HFF-Myc (cell line): Measurements from ENCODE around the gene PPM1M.
A peak's percentile ranks its signal among the peaks of the same experiment; 100 is the strongest.

Source experiments
- DNase-seq: peaks from one replicate; pipeline ENCODE4 v3.0.0-alpha.2; 2011; ENCODE audit warnings: low read depth; ENCODE audit errors: extremely low read depth
- H3K4me3 ChIP-seq: replicated peaks from 2 replicates; pipeline ENCODE4 v1.5.1; 2011; ENCODE audit warnings: low read depth, mild to moderate bottlenecking, control low read depth, low read length
- TF ChIP-seq, protein P1 (sequence below): IDR thresholded peaks from 2 replicates; pipeline ENCODE4 v1.5.1; 2012; ENCODE audit warnings: mild to moderate bottlenecking, low read depth, low read length, control low read depth; ENCODE audit errors: missing control alignments

The PPM1M gene

GRCh38 chr3:52236424-52236886, 9.1 kb upstream of the PPM1M start:
- no peak for DNase-seq
- H3K4me3 ChIP-seq, result no peak overlapping the region
- TF ChIP-seq, protein P1, sequence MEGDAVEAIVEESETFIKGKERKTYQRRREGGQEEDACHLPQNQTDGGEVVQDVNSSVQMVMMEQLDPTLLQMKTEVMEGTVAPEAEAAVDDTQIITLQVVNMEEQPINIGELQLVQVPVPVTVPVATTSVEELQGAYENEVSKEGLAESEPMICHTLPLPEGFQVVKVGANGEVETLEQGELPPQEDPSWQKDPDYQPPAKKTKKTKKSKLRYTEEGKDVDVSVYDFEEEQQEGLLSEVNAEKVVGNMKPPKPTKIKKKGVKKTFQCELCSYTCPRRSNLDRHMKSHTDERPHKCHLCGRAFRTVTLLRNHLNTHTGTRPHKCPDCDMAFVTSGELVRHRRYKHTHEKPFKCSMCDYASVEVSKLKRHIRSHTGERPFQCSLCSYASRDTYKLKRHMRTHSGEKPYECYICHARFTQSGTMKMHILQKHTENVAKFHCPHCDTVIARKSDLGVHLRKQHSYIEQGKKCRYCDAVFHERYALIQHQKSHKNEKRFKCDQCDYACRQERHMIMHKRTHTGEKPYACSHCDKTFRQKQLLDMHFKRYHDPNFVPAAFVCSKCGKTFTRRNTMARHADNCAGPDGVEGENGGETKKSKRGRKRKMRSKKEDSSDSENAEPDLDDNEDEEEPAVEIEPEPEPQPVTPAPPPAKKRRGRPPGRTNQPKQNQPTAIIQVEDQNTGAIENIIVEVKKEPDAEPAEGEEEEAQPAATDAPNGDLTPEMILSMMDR, result no peak

DNA sequence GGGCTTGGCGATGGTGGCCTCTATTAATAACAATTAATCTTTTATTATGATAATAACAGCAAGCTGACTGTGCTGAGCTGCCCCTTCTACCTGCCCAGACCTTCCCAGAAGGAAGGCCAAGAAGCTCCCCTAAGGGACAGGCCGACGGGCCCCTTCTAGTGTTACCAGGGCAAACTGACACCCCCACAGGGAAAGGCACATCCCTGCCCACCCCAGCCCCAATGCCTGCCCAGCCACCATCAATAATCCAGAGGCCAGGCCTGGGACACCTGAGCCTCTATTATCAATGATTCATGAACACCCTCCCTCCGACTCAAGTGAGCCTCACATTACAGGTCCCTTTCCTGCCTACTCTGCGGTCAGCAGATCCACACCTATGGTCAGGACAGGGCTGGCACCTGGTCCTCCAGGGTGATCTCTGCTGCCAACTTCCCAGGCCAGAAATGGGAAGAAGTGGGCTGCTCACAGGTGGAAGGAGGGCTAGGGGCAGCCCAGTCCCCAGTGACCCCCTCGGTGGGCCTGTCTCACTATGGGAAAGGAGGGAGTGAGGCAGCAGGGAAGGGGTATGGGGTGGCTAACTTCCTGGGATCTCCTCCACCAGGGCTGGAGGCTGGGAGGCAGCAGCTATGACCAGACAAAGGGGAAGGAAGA, 8.4 kb upstream of the PPM1M start:
- TF ChIP-seq, protein P1, result no peak
- DNase-seq, result no peak
- H3K4me3 ChIP-seq, result peak overlapping the region; percentile 66

DNA sequence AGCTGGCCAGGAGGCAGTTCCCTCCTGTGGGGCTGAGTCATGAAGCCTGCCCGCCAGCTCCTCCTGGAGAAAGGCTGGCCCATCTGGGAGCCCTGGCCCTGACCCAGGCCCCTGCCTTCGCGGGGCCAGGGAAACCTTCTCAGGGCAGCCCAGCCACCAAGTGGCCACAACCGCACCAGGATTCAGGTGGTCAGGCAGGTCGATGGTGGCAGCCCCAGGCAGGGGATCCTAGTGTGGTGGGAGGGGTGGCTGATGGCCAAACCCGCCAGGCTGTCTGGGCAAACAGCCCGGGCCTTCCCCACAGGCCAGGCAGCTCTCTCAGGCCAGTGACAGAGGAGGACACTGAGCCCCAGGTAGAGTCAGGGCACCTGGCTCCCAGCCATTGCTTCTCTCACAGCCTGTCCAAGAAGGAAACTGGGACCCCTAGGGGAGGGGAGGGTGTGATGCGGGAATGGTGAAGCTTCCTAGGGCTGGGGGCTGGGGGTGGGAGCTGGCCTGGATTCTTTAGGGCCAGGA, 7.8 kb upstream of the PPM1M start:
- DNase-seq, result peak; percentile 67
- peak overlapping the region; percentile 66 for H3K4me3 ChIP-seq
- TF ChIP-seq, protein P1, result no peak

- TF ChIP-seq, protein P1, result no peak
- no peak for DNase-seq
- peak overlapping the region; percentile 66 for H3K4me3 ChIP-seq
Measured at GRCh38 chr3:52238193-52238760, 7.3 kb upstream of the PPM1M start.

DNA sequence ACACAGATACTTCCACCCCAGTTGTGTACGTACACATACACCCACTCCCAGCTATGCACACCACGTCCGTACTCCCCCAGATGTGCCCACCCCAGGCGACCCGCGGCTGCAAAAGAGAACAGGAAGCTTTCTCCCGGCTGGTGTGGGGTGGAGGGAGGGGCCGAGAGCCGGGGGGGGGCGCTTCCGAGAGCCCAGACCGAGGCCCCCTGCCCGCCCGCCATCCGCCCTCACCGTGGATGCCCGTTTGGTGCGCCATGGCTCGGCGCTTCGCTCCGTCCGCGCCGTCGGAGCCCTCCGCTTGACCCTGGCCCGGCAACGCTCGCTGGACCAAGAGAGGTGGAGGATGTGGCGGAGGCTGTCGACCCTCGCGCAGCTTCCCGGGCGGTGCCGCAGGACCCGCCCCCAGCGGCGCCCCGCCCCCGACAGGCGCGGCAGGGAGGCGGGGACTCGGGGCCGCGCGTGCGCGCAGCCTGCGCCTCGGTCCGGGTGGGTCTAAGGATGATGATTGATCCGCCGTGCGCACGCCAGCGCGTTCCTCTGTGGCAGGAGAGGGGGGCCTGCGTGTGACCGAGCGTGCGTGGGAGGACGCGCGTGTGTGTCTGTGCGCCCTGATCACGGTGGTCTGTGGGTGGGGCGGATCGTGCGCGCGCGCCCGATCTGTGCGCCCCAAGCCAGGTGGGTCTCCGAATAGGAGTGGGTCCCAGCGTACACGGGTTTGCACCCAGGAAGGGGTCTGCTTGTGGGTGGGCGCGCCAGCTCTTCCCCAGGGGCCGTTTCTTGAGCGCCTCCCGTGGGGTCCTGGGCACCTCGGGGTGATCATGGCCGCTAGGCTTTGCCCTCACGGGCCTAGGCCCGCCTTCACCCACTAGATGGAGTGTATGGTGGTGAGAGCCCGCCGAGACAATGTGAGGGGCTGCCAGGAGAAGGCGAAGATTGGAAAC, 6.5 kb upstream of the PPM1M start, which contains the start of gene TWF2:
TWF2 (minus strand) TSS at position 398 of the 941 bp plus-strand sequence; CDS start at position 256, 142 bp downstream.
- DNase-seq, result no peak
- peak within 1 kb of the TSS; percentile 66 for H3K4me3 ChIP-seq
- TF ChIP-seq, protein P1, result peak; percentile 26

DNA sequence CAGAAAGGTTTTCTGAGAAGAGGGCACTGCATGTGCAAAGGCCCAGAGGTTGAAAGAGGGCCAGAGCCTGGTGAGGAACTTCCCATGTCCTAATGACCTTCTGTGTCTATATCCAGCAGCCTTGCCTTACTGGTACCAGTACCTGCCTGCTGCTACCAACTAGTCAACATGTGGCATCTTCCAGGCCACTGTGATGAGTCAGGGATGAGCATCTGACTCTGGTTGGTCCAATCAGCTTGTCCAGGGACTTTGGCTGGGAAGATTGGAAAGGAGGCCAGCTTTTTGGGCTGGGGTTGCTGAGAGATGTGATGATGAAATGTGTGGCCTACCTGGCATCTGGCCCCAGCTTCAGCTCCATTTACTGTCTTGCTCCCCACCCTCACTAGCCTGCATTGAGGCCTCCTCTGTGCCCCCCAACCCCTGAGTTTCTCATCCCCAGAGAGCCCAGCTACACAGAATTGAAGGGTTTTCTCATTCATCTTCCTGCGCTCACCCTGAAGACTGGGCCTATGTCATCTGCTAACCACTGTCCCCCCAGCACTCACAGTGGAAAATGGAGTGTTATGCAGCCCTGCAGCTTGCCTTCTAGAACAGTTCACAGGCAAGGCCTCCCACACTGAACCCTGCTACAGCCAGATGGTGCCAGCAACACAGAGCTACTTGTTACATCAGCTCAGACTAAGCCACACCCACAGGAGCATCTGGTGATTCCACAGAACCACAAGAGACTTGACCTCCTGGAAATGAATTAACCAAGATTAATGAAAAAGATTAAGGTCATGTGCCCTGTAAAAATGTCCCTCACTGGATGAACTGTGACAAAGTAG, 5.3 kb upstream of the PPM1M start:
- H3K4me3 ChIP-seq, result peak overlapping the region; percentile 66
- peak; percentile 88 for DNase-seq
- TF ChIP-seq, protein P1, result no peak
